ENCODE results near the gene MAST4.

GRCh38 chr5:67199859-67200258 is 603.7 kb downstream of the MAST4 start:
- TF ChIP-seq CTCF (CRISPR knock-in tag; IDR thresholded peaks at IDR 0.05) (no peak), NR3C1 (CRISPR knock-in tag; IDR thresholded peaks at IDR 0.05) (no peak), NFE2L1 (CRISPR knock-in tag; IDR thresholded peaks at IDR 0.05; ENCODE audit: borderline replicate concordance) (no peak), FOXK2 (IDR thresholded peaks at IDR 0.05) (no peak), ATF5 (CRISPR knock-in tag; IDR thresholded peaks at IDR 0.05; ENCODE audit: low read depth) (no peak), ZNF546 (CRISPR knock-in tag; conservative IDR thresholded peaks at IDR 0.05) (no peak), HNRNPL (IDR thresholded peaks at IDR 0.05; ENCODE audit: low read depth, low read length) (no peak), ZZZ3 (CRISPR knock-in tag; IDR thresholded peaks at IDR 0.05; ENCODE audit: borderline replicate concordance) (no peak), ZBTB7A (CRISPR knock-in tag; IDR thresholded peaks at IDR 0.05) (no peak)

Measured in HepG2 (cell line).